ENCODE results near the gene SPTBN1.

The SPTBN1 gene

DNA sequence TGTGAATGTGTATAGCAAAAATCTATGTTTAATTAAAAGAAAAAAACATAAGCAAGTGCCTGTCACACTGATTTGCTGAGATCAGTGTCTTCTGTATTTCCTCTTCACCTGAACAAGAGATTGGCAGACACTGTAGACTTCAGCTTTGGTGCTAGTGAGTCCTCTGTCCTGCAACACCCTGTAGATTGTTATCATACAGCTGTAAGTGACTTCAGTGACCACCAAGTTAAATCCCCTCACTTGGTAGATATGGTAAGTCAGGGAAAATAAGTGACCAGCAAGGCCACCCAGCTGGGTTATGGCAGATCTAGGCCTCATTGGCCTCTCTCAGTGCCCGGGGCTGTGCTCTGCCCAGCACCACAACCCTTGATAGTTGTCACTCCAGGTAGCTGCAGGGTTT lies 147.7 kb downstream of the SPTBN1 start:
- DNase-seq, result no peak

DNA sequence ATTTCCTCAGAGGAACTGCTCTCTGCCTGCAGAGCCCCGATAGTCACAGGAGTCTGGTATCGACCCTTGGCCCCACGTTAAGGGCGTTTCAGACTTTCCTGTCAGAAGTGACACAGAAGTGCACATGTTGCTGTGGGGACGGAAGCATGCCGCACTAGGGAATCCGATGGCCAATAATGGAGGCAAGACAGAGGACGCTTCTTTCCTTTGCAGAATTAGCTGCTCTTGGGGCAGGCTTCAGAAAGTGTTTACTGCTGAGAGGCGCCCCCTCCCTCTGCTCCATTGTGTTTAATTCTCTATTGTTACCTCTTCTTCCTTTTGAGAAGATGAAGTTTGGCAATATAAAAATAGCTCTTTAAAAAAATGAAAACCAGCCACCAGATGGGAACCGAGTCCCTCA lies 148.7 kb downstream of the SPTBN1 start:
- no peak for DNase-seq

DNA sequence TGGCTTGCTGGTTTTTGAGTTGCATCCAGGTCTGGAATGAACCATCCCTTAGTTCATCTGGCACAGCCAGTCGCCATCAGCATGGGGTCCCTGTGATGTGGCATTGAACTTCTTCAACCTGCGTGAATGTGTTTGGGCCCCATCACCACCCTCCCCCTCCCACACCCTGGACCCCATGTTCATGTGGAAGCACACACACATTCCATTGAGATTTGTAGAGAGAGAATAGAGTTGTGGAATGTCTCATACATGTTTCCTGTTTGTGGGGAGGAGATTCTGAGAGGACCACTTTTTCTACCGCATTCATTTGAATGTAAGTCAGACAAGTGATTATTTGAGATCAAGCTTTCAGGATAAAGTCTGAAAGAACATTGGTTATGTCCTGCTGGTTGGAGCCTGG lies 149.7 kb downstream of the SPTBN1 start:
- no peak for DNase-seq

DNA sequence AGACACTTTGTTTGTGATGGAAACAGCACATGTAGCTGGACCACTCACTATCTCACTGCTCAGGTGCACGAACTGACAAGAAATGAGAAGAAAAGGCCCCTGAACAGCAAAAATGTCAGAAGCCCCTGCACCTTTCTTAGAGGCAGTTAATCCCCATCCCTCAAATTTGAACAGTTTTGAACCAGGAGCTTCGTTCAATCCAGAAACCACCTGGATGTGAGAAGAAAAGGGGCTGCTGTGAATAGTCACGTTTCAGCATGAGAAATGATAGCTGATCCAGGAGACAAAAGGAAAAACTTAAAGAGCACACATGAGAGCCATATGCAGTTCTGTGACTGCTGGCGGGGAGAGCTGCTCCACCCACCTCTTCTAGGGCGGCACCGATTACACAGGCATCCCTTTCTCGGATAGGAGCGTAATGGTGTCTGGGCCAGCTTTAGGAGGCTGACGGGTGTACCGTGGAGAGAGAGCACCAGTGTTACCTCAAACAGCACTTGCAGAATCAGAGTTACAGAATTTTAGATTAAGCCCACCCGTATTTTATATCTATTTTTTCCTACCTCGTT lies 150.3 kb downstream of the SPTBN1 start:
- peak in 3 of 56 donors; percentile 13 to 25 (median 22) for DNase-seq

DNA sequence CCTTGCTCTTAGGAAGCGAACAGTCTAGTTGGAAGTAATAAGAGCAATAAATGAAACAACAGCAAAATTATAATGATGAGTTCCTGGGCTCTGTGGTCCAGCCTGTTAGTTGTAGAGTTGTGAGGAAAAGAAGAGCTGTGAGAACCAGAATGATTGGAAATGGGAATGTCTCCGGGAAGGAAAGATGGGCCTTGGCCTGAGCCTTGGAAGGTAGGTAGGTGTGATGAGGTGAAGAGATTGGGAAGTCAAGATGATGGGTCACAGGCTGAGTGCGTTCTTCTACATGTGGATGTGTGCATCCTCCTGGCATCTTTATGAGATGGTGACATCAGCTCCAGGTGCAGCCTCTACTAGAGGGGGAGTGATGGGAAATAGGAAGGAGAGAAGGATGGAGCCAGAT lies 152.1 kb downstream of the SPTBN1 start:
- no peak for DNase-seq

DNA sequence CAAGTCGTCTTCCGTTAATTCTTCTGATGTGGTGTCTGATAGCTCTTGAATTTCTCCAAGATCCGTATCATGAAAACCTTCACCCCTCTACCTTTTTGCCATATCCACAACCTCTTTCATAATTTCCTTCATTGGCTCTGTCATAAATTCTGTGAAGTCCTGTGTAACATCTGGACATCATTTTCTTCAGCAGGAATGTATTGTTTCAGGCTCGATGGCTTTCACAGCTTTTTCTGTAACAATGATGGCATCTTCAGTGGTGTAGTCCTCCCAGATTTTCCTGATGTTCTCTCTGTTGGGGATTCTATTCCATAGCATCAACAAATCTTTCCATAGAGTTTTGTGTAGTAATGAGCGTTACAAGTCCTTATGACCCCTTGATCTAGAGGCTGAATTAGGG lies 153.1 kb downstream of the SPTBN1 start:
- DNase-seq, result no peak

DNA sequence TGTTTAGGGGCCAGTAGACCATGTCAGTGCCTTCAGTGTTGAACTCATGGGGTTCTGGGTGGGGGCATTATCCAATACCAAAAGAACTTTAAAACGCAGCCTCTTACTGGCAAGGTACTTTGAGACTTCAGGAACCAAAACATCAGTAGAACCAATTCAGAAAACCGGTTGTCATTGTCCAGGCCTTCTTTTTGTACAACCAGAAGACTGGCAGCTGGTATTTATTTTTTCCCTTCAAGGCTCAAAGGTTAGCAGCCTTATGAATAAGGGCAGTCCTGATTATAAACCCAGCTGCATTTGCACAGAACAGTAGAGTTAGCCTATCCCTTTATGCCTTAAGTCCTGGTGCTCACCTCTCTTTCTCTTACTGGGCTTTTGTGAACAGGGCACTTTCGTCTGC lies 153.5 kb downstream of the SPTBN1 start:
- no peak for DNase-seq

DNA sequence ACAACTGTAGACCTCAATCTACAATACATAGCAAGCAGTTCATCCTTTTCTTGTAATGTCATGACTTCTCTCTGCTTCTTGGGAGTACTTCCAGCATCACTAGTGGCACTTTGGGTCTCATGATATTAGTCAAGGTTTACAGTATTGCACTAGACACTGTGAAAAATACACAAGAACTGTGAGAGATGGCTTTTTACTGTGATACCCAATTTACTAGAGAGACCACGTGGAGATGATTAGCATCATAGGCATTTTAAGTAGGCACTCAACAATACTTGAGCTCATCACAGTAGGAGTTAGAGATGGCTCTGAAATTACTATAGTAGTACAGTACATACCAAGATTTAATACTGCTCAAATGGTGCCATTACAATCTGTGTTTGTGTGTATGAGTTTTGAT lies 154.6 kb downstream of the SPTBN1 start:
- no peak for DNase-seq

DNA sequence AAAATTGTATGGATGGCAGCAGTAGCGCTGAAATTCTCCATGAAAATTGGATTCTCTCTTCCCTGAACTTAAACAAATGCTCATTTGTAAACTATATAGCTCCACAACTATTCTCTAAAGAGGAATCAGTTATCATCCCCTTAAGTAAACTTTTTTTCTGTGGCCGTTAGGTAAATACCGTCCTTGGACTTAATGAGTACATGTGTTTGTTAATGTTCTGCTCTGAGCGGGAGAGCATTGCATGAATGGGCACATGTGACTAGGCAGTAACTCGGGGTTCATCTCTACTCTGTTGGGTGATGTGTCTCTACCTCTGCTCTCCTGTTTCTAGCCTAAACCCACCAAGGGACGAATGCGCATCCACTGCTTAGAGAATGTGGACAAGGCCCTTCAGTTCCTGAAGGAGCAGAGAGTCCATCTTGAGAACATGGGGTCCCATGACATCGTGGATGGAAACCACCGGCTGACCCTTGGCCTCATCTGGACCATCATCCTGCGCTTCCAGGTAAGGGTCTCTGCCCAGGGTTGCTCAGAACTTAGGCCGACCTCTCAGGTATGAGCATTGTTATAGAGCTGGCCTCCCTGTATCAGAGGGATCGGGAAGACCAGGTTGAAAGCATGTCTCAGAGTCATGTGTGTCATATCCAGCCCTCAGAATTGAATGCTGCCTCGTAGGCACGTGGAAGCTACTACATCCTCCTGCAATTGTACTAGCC lies 155.9 kb downstream of the SPTBN1 start:
- no peak for DNase-seq

DNA sequence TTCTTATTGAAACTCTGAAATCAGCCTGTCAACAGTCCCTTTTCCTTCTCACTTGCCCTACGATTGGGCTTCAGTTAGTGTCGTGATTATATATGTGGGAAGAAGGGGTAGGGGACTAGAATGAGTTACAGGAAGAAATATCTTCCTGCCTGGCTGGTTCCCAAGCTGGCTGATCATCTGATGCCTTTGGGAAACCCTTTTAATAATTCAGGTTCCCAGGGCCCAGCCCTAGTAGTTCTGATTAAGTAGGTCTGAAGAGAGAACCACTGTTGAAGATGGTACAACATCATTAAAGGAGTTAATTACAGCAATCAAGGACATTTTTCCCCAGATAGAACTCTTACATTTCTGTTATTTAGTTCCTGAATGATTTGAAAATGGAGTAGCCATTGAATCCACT lies 157.3 kb downstream of the SPTBN1 start:
- no peak for DNase-seq

DNA sequence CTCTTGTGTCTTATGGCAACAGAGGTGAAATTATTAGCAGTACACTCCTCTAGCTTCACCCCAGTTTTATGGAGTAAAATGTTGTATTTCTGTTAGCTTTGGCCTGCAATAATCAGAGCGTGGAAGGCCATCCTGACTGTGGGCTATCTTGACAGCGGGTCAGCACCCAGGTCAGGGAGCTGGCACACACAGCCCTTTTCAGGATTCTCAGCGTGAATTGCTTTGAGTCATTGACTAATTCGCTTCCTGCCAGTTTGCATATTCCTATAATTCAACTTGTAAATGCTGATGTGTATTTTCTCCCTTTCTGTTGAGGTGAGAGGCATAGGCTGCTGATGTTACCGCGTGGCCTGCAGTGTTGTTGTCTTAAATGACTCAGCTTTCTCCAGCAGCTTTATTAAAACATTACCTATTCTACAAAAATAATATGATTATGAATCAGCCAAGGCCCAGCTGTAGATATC lies 157.7 kb downstream of the SPTBN1 start:
- no peak for DNase-seq

DNA sequence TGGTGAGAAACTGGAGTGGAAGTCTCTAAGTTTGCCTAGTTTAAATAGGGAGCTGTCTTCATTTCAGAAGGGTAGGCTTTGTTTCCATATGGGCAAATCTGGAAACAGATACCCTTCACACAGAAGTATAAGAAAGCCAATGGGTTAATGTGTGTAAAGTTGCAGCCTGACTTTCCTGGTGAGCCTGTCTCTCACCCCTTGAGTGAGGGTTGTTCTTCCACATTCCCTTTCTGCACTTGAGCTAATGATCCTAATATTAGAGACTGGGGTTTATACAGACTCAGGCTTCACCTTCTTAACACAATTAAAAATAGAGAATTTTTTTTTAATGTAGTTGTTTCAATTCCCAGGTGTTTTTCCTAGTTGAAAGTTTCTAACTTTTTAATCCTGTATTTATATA lies 158.7 kb downstream of the SPTBN1 start:
- no peak for DNase-seq

DNA sequence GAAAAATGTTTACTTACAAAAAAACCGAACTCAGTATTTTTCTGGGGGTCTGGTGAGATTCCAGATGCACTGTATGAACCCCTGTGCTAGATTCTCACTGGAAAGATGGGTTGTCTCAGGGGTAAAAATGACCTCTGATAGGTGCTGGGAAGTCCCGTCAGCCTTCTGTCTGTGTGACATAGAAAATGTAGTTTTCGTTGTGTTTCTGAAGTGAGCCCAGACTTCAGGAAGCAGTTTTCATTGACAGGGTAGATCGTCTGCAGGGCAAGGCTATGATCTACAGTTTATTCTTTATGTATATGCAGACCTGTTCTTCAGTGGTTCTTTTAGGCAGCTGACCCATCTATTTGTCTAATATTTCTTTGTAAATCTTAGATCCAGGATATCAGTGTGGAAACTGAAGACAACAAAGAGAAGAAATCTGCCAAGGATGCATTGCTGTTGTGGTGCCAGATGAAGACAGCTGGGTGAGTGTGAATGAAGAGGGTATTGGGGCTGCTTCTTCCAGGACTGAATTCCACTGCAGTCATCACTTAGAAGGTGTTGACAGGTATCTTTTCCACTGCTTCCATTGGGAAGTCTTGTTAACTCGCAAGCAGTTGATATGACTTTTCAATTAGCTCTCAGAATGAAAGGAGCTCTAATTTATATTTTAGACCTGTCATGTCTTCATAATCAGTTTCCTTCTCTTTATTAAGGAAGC lies 159.9 kb downstream of the SPTBN1 start:
- no peak for DNase-seq

DNA sequence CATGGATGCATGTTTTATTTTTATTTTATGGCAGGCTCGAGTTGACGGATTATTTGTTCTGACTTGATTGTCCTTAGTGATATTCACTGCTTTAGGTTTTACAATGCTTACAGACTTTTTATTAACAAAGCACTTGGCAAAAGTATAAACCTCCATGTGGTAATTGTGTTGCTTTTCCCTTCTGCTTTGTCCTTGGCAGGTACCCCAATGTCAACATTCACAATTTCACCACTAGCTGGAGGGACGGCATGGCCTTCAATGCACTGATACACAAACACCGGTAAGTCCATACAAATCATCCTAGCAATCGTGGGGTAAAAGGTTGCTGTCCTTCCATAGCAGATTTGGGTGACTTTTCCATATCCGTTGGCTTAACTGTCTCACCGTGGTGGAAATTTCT lies 161.3 kb downstream of the SPTBN1 start:
- no peak for DNase-seq

DNA sequence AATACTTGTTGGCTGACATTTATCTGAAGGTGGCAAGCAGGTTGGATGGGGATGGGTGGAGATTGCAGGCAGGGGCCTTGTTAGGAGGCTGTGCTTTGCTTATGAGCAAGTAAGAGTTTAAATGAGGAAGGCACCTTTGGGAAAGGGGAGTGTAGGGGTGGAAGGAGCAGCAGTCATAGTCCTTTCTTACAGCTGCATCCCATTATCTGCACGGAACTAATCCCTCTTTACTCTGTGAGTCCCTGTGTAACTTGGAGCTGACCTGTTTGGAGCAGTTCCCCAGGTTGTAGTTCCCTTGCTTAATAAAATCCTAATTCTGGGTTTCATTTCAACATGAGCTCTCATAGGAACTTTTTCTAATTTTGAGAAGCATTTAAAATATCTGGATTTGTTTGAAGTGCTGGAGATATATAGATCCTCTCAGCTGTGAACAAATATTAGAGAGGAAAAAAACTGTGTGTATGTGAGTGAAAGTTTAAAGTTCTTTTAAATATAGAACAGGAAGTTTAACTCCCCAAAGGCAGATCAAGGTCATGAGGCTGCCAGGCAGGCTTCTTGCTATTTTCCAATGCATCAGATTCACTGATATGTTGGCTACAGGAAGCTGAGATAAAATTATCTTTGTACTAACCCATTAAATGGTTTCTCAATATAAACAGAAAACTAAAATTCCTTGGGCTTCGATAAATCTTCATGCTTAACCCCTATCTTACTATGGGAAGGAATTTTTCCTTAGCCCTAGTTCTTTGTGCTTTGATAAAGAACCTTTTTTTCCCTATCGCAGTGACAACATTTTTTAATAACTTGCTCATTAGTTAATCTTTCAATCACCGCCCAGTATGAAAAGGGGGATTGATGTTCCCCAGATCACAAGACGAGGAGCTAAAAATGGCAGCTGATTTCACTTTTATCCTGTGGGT lies 162.8 kb downstream of the SPTBN1 start:
- DNase-seq, result no peak

DNA sequence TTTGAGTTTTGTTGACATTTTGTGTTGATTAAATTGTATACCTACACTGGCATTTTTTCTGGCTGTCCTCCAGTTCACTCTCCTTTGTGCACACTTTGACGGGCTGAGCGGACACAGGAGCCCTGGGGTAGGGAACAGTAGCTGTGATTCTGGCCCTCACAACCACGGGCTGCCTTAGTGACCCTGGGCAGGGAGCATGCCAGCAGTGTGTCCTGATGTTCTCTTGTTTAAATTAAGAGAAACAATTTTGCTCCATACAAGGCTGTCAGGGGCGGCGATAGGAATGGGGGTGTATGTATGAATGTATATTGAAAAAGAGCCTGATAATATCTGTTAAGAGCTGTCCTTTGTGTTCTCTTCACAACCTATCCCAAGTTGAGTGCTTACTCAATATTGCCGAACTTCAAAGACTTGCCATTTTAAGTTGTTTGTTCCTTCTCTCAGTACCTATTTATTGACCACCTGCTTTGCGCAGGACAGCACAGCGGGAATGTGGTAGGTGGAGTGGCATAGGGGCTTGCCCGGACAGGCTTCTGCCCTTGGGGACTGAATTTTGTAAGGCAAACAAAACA lies 163.6 kb downstream of the SPTBN1 start:
- no peak for DNase-seq

DNA sequence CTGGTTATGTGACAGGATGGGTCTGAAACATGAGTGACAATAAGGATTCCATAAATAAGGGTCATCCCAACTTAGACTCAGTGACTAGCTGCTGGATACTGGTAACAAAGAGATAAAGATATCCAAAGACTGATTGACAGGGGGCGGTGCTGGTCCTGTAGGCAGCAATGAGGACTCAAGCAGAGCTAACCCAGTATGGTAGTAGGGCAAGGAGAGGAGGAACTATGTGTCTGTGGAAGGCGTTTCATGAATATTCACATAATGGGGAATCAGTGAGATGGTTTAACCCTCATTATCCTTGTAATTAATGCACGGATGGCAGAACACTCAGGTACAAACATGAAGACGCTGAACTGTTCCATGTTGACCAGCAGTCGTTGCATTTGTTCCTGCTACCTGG lies 164.8 kb downstream of the SPTBN1 start:
- no peak for DNase-seq

DNA sequence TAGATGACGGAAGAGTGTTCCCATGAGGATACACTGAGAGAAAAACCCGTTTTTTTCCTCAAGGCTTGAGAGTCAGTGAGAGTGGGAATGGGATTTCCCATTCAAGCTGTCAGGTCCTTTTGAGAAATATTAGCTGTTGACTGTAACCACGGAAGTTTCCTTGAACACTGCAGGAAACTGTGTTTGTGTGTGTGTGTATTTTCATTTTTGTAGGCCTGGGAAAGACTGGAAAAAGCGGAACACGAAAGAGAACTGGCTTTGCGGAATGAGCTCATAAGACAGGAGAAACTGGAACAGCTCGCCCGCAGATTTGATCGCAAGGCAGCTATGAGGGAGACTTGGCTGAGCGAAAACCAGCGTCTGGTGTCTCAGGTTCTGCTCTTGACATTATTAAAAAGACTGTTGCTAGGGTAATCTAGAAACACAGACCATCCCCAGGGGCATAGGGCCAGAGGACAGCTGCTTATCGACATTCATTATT lies 168.5 kb downstream of the SPTBN1 start:
- DNase-seq, result no peak

DNA sequence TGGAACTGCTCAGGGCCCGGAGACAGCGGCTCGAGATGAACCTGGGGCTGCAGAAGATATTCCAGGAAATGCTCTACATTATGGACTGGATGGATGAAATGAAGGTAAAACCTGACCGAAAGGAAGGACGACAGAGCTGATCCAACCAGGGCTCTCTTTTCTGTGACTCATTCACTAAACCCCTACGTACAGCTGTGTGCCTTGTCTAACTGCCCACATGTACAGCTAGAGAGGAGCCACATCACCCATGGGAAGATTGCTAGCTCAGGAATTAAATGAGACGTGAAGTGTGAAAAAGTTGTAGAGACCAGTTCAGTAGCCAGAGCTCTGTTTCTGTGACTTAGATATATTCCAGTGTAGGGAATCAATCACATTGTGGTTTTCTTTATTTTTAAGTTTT lies 170.0 kb downstream of the SPTBN1 start:
- no peak for DNase-seq

DNA sequence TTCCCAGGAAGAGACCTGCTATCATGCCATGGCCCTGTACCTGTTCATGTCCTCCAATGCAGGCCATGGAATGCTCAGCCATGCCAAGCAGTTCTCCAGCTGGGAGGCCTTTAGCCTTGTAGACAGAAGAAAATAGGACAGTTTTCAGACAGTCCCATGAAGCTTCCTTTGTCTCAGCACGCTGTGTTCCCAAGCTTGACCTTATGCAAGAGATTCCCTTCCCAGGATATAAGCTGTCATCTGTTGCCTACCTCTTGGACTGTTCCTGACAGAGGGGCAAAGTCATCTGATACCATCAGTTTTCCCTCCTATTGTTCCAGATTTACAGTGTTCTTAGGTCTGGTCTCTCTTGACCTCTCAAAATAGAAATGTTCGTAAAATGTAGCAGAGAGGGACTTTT lies 170.8 kb downstream of the SPTBN1 start:
- no peak for DNase-seq

DNA sequence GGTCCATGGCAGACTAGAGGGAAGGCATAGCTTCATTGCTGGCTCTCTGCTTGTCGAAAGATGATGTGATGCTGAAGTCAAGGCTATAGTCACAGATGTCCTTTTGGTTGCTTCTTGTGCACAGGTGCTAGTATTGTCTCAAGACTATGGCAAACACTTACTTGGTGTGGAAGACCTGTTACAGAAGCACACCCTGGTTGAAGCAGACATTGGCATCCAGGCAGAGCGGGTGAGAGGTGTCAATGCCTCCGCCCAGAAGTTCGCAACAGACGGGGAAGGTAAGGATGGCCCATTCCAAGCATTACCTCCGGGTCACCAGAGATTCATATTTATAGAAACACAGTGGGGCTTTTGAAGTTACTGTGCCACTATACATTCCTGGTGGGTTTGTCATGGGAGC lies 171.8 kb downstream of the SPTBN1 start:
- no peak for DNase-seq
